ENCODE data around the gene SLC25A5.

Gene SLC25A5

GRCh38 chrX:119475389-119476101, 7.3 kb downstream of the SLC25A5 start:
- no peak for DNase-seq (ENCODE audit: low read depth)
- no peak overlapping the region for H3K4me3 ChIP-seq (ENCODE audit: low read length)
- TF ChIP-seq, protein P1, sequence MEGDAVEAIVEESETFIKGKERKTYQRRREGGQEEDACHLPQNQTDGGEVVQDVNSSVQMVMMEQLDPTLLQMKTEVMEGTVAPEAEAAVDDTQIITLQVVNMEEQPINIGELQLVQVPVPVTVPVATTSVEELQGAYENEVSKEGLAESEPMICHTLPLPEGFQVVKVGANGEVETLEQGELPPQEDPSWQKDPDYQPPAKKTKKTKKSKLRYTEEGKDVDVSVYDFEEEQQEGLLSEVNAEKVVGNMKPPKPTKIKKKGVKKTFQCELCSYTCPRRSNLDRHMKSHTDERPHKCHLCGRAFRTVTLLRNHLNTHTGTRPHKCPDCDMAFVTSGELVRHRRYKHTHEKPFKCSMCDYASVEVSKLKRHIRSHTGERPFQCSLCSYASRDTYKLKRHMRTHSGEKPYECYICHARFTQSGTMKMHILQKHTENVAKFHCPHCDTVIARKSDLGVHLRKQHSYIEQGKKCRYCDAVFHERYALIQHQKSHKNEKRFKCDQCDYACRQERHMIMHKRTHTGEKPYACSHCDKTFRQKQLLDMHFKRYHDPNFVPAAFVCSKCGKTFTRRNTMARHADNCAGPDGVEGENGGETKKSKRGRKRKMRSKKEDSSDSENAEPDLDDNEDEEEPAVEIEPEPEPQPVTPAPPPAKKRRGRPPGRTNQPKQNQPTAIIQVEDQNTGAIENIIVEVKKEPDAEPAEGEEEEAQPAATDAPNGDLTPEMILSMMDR (conservative IDR thresholded peaks at IDR 0.05; ENCODE audit: low read length), result no peak

GRCh38 chrX:119477812-119478232, 9.6 kb downstream of the SLC25A5 start:
- DNase-seq (ENCODE audit: low read depth), result peak; percentile 73
- TF ChIP-seq, protein P1 (conservative IDR thresholded peaks at IDR 0.05; ENCODE audit: low read length), result no peak
- H3K4me3 ChIP-seq (ENCODE audit: low read length), result no peak overlapping the region

GRCh38 chrX:119478504-119478903, 10.3 kb downstream of the SLC25A5 start:
- DNase-seq (ENCODE audit: low read depth), result no peak
- H3K4me3 ChIP-seq (ENCODE audit: low read length), result no peak overlapping the region
- TF ChIP-seq, protein P1 (conservative IDR thresholded peaks at IDR 0.05; ENCODE audit: low read length), result no peak

- no peak overlapping the region for H3K4me3 ChIP-seq (ENCODE audit: low read length)
- TF ChIP-seq, protein P1 (conservative IDR thresholded peaks at IDR 0.05; ENCODE audit: low read length), result no peak
- DNase-seq (ENCODE audit: low read depth), result no peak
Observed at GRCh38 chrX:119479845-119480244, 11.6 kb downstream of the SLC25A5 start.

GRCh38 chrX:119481323-119481801, 13.1 kb downstream of the SLC25A5 start:
- H3K4me3 ChIP-seq (ENCODE audit: low read length), result no peak overlapping the region
- TF ChIP-seq, protein P1 (conservative IDR thresholded peaks at IDR 0.05; ENCODE audit: low read length), result no peak
- no peak for DNase-seq (ENCODE audit: low read depth)

- TF ChIP-seq, protein P1 (conservative IDR thresholded peaks at IDR 0.05; ENCODE audit: low read length), result no peak
- DNase-seq (ENCODE audit: low read depth), result no peak
- peak overlapping the region; percentile 53; the same call in 1 of the 2 replicates for H3K4me3 ChIP-seq (ENCODE audit: low read length)
Observed at GRCh38 chrX:119482041-119482440, 13.8 kb downstream of the SLC25A5 start.
